Central memory CD8-positive, alpha-beta T cell (primary cell): Measurements from ENCODE around the gene ATP8B3.

Experiments used
- ATAC-seq: fragments of 150-1000 bp; cut with Tn5 transposase; replicated peaks from 2 replicates; pipeline ENCODE4 v1.10.0; 2022; ENCODE audit warnings: mild to moderate bottlenecking, moderate FRiP score, moderate number of reproducible peaks; ENCODE audit not compliant: poor library complexity, severe bottlenecking; ENCODE audit errors: extremely low read depth
- DNase-seq, 2 donors: peaks; one replicate each; pipeline ENCODE4 v3.0.0; 2021; ENCODE audit warnings: low spot score in 2 of 2
- H3K27ac Mint-ChIP-seq: one replicate; pipeline ENCODE4 v1.8.0; 2022; ENCODE audit warnings: low read depth, mild to moderate bottlenecking, moderate library complexity, mixed read lengths
- H3K27me3 Mint-ChIP-seq: one replicate; pipeline ENCODE4 v1.8.0; 2022; ENCODE audit warnings: mixed read lengths
- H3K36me3 Mint-ChIP-seq: one replicate; pipeline ENCODE4 v1.8.0; 2022; ENCODE audit warnings: mild to moderate bottlenecking, moderate library complexity, mixed read lengths; ENCODE audit not compliant: insufficient read depth
- H3K4me1 Mint-ChIP-seq: one replicate; pipeline ENCODE4 v1.8.0; 2022; ENCODE audit warnings: mixed read lengths
- H3K4me3 Mint-ChIP-seq: one replicate; pipeline ENCODE4 v1.8.0; 2022; ENCODE audit warnings: mild to moderate bottlenecking, moderate library complexity, mixed read lengths
- H3K9me3 Mint-ChIP-seq: one replicate; pipeline ENCODE4 v1.8.0; 2022; ENCODE audit warnings: mixed read lengths

The ATP8B3 gene

GRCh38 chr19:1786668-1787067 is 25.4 kb downstream of the ATP8B3 start:
- Mint-ChIP-seq H3K27ac (no peak overlapping the region), H3K9me3 (no peaks in the 10 kb centered on the region), H3K4me3 (no peak overlapping the region), H3K4me1 (no peaks in the 10 kb centered on the region), H3K27me3 (peaks cover 20% of the 10 kb centered on the region), H3K36me3 (peaks cover 2% of the 10 kb centered on the region)
- DNase-seq: no peak
- ATAC-seq: no peak

GRCh38 chr19:1785310-1785709 is 26.8 kb downstream of the ATP8B3 start:
- no peak overlapping the region for H3K4me3 Mint-ChIP-seq
- peaks cover 31% of the 10 kb centered on the region for H3K27me3 Mint-ChIP-seq
- no peak for ATAC-seq

GRCh38 chr19:1783874-1784273 is 28.2 kb downstream of the ATP8B3 start:
- no peak for ATAC-seq
- Mint-ChIP-seq H3K27me3 (peaks cover 45% of the 10 kb centered on the region), H3K27ac (no peak overlapping the region), H3K4me1 (no peaks in the 10 kb centered on the region), H3K9me3 (no peaks in the 10 kb centered on the region), H3K36me3 (no peaks in the 10 kb centered on the region), H3K4me3 (no peak overlapping the region)
- no peak for DNase-seq

More at GRCh38 chr19:1785310-1785709, 26.8 kb downstream of the ATP8B3 start:
- Mint-ChIP-seq H3K36me3 (no peaks in the 10 kb centered on the region), H3K4me1 (no peaks in the 10 kb centered on the region), H3K9me3 (no peaks in the 10 kb centered on the region), H3K27ac (no peak overlapping the region)
- DNase-seq: no peak

- H3K27ac Mint-ChIP-seq: no peak overlapping the region
- peaks cover 50% of the 10 kb centered on the region for H3K27me3 Mint-ChIP-seq
- no peak for DNase-seq
- no peaks in the 10 kb centered on the region for H3K36me3 Mint-ChIP-seq
- H3K9me3 Mint-ChIP-seq: no peaks in the 10 kb centered on the region
- H3K4me1 Mint-ChIP-seq: no peaks in the 10 kb centered on the region
- H3K4me3 Mint-ChIP-seq: no peak overlapping the region
- ATAC-seq: no peak
Observed at GRCh38 chr19:1783354-1783753, 28.7 kb downstream of the ATP8B3 start.

GRCh38 chr19:1782521-1782920 is 29.6 kb downstream of the ATP8B3 start:
- Mint-ChIP-seq H3K9me3 (no peaks in the 10 kb centered on the region), H3K27me3 (peaks cover 58% of the 10 kb centered on the region), H3K4me3 (no peak overlapping the region), H3K36me3 (peaks cover 2% of the 10 kb centered on the region), H3K4me1 (no peaks in the 10 kb centered on the region), H3K27ac (no peak overlapping the region)
- DNase-seq (no peak), ATAC-seq (no peak)

GRCh38 chr19:1780272-1780958 is 31.7 kb downstream of the ATP8B3 start:
- Mint-ChIP-seq H3K9me3 (no peaks in the 10 kb centered on the region), H3K4me1 (no peaks in the 10 kb centered on the region), H3K27me3 (peaks cover 70% of the 10 kb centered on the region), H3K36me3 (peaks cover 2% of the 10 kb centered on the region), H3K27ac (no peak overlapping the region), H3K4me3 (no peak overlapping the region)
- no peak for DNase-seq
- no peak for ATAC-seq

GRCh38 chr19:1779574-1779973 is 32.5 kb downstream of the ATP8B3 start:
- peaks cover 73% of the 10 kb centered on the region for H3K27me3 Mint-ChIP-seq
- no peaks in the 10 kb centered on the region for H3K9me3 Mint-ChIP-seq
- H3K4me1 Mint-ChIP-seq: no peaks in the 10 kb centered on the region
- ATAC-seq (no peak), DNase-seq (no peak)
- H3K27ac Mint-ChIP-seq: peak overlapping the region; percentile 56
- H3K4me3 Mint-ChIP-seq: no peak overlapping the region
- H3K36me3 Mint-ChIP-seq: peaks cover 3% of the 10 kb centered on the region

- H3K27ac Mint-ChIP-seq: no peak overlapping the region
Observed at GRCh38 chr19:1777149-1777548, 34.9 kb downstream of the ATP8B3 start.

GRCh38 chr19:1776606-1777147 is 35.4 kb downstream of the ATP8B3 start:
- Mint-ChIP-seq H3K27ac (no peak overlapping the region), H3K9me3 (no peaks in the 10 kb centered on the region), H3K36me3 (peaks cover 6% of the 10 kb centered on the region), H3K27me3 (peaks cover 82% of the 10 kb centered on the region), H3K4me3 (no peak overlapping the region), H3K4me1 (no peaks in the 10 kb centered on the region)
- DNase-seq (no peak), ATAC-seq (no peak)

More at GRCh38 chr19:1777149-1777548, 34.9 kb downstream of the ATP8B3 start:
- Mint-ChIP-seq H3K4me1 (no peaks in the 10 kb centered on the region), H3K9me3 (no peaks in the 10 kb centered on the region), H3K36me3 (peaks cover 6% of the 10 kb centered on the region), H3K4me3 (no peak overlapping the region), H3K27me3 (peaks cover 79% of the 10 kb centered on the region)
- DNase-seq (no peak), ATAC-seq (no peak)

- ATAC-seq (no peak), DNase-seq (no peak)
- Mint-ChIP-seq H3K27ac (no peak overlapping the region), H3K4me1 (no peaks in the 10 kb centered on the region), H3K27me3 (peaks cover 85% of the 10 kb centered on the region), H3K9me3 (peaks cover 5% of the 10 kb centered on the region), H3K4me3 (no peak overlapping the region), H3K36me3 (peaks cover 6% of the 10 kb centered on the region)
Observed at GRCh38 chr19:1775951-1776605, 36.0 kb downstream of the ATP8B3 start.

- no peak overlapping the region for H3K27ac Mint-ChIP-seq
- peaks cover 6% of the 10 kb centered on the region for H3K36me3 Mint-ChIP-seq
- no peak overlapping the region for H3K4me3 Mint-ChIP-seq
- ATAC-seq (no peak), DNase-seq (no peak)
- peaks cover 85% of the 10 kb centered on the region for H3K27me3 Mint-ChIP-seq
- no peaks in the 10 kb centered on the region for H3K4me1 Mint-ChIP-seq
- peaks cover 14% of the 10 kb centered on the region for H3K9me3 Mint-ChIP-seq
Observed at GRCh38 chr19:1774989-1775772, 36.9 kb downstream of the ATP8B3 start.

GRCh38 chr19:1773184-1773583 is 38.9 kb downstream of the ATP8B3 start:
- Mint-ChIP-seq H3K4me3 (no peak overlapping the region), H3K4me1 (no peaks in the 10 kb centered on the region), H3K36me3 (peaks cover 6% of the 10 kb centered on the region), H3K27me3 (peaks cover 85% of the 10 kb centered on the region), H3K27ac (no peak overlapping the region), H3K9me3 (peaks cover 15% of the 10 kb centered on the region)
- ATAC-seq (no peak), DNase-seq (no peak)
